HG02870 (cell line): ENCODE results near the gene RUNDC1.

Experiments used
- ATAC-seq: cut with Tn5 transposase; IDR thresholded peaks from one replicate; pipeline ENCODE4 v1.9.1; 2021; ENCODE audit warnings: mild to moderate bottlenecking, moderate library complexity; ENCODE audit not compliant: unreplicated experiment

Gene RUNDC1

GRCh38 chr17:43034894-43035293 lies 54.5 kb downstream of the RUNDC1 start:
- no peak for ATAC-seq

- no peak for ATAC-seq
These were observed 59.3 kb downstream of the RUNDC1 start for GRCh38 chr17:43039646-43040045.

DNA sequence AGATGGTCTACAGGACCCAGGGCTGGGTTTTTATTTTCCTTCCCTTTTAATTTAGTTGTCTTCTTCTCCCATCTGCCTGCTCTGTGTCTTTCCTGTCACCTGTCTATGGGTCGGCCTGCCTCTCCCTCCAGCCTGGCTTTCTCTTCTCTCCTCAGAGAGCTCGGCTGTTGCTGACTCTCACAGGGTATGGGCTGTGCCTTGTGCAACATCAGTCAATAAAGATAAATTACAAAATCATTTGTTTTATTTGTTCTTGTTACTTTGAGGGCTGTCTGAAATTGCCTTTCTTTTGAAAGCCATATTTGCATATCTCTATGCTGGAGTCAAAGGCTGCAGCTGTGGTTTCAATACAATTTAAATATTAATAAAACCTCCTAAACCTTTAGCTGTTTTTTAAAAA lies 60.3 kb downstream of the RUNDC1 start:
- no peak for ATAC-seq

DNA sequence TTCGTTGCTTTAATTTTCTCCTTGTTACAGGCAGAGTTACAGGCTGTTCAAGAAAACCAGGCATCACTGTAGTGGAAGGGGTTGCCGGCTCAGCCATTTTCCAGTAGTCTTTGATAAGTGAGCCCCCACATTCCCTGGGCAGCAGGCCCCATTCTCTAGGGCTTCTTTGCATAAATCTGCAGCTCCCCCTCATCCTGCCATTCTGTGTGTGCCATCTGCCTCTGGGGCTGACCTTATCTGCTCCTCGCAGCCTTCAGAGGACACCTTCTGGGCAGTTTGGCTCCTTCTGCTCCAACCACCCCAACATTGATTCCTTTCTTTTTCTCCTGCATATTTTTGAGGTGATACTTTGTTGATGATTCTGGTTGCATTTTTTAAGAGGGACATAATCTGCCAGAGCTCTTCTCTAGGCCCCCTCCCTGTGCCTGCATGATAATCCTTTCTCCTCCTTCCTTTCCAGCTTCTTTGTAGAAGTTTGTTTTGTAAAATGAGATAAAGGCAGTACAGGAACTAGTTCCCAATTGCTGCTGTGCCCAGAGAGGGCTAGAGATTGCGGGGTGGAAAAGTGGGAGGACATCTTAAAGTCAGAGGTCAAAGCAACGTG lies 61.8 kb downstream of the RUNDC1 start:
- no peak for ATAC-seq
